ENCODE data around the gene OR52H1.

DNA sequence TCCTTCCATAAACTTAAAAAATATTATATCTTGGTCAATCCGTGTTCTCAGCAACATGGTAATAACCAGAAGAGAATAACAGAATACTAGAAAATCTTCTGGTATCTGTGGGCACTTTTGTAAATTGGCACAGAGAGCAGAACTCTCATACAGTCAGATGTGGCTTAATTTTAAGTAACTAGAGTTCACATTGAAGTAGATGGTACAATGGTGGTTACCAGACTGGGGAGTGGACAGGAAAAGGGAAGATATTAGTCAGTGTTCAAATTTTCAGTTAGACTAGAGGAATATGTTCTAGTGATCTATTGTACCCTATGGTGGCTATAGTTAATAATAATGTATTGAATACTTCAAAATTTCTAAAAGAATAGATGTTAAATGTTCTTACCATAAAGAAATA lies 6.9 kb downstream of the OR52H1 start:
- TF ChIP-seq, protein P1, sequence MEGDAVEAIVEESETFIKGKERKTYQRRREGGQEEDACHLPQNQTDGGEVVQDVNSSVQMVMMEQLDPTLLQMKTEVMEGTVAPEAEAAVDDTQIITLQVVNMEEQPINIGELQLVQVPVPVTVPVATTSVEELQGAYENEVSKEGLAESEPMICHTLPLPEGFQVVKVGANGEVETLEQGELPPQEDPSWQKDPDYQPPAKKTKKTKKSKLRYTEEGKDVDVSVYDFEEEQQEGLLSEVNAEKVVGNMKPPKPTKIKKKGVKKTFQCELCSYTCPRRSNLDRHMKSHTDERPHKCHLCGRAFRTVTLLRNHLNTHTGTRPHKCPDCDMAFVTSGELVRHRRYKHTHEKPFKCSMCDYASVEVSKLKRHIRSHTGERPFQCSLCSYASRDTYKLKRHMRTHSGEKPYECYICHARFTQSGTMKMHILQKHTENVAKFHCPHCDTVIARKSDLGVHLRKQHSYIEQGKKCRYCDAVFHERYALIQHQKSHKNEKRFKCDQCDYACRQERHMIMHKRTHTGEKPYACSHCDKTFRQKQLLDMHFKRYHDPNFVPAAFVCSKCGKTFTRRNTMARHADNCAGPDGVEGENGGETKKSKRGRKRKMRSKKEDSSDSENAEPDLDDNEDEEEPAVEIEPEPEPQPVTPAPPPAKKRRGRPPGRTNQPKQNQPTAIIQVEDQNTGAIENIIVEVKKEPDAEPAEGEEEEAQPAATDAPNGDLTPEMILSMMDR (IDR thresholded peaks at IDR 0.05; ENCODE audit: control extremely low read depth in 1 of 3, insufficient read depth in 1 of 3, low read depth in 1 of 3, low read length in 3 of 3) = no peak
- no peak for TF ChIP-seq EZH2 (IDR thresholded peaks at IDR 0.05; ENCODE audit: low read depth, low read length, severe bottlenecking)
- no peak for TF ChIP-seq CBX8 (IDR thresholded peaks at IDR 0.05; ENCODE audit: borderline replicate concordance, low read depth, low read length)
- TF ChIP-seq RFX5 (IDR thresholded peaks at IDR 0.05; ENCODE audit: borderline replicate concordance, low read depth, low read length) = no peak
- TF ChIP-seq GTF2F1 (IDR thresholded peaks at IDR 0.05; ENCODE audit: borderline replicate concordance, low read depth, low read length) = no peak
- no peak for TF ChIP-seq POLR2A (IDR thresholded peaks at IDR 0.05; ENCODE audit: control extremely low read depth in 1 of 2, low read depth in 2 of 2, low read length in 2 of 2)
- TF ChIP-seq SIRT6 (IDR thresholded peaks at IDR 0.05; ENCODE audit: low read length) = no peak
- no peak for TF ChIP-seq RAD21 (IDR thresholded peaks at IDR 0.05 in 1 of 2, conservative IDR thresholded peaks at IDR 0.05 in 1 of 2; ENCODE audit: low read depth in 2 of 2, low read length in 2 of 2)
- no peak for TF ChIP-seq TAF1 (IDR thresholded peaks at IDR 0.05; ENCODE audit: low read depth, low read length)
- TF ChIP-seq SRF (IDR thresholded peaks at IDR 0.05; ENCODE audit: low read depth, low read length) = no peak
- no peak for TF ChIP-seq EGR1 (IDR thresholded peaks at IDR 0.05; ENCODE audit: borderline replicate concordance, low read depth, low read length)

All from H1 (cell line).